HG02970 (cell line): ENCODE measurements around the gene CPA4.

Source experiments
- ATAC-seq: cut with Tn5 transposase; IDR thresholded peaks from one replicate; pipeline ENCODE4 v1.9.1; 2021; ENCODE audit warnings: mild to moderate bottlenecking, moderate library complexity, moderate number of reproducible peaks; ENCODE audit not compliant: unreplicated experiment, low FRiP score

Gene CPA4

GRCh38 chr7:130342701-130343380 is 49.9 kb downstream of the CPA4 start:
- no peak for ATAC-seq

GRCh38 chr7:130344271-130344866 is 51.4 kb downstream of the CPA4 start, which contains the start of gene CPA5:
Gene CPA5 (plus strand): TSS chr7:130344816. CDS start chr7:130346486, 1,670 bp downstream.
- ATAC-seq: no peak

GRCh38 chr7:130345136-130345535 is 52.2 kb downstream of the CPA4 start:
- ATAC-seq: no peak

- no peak for ATAC-seq
Measured at GRCh38 chr7:130345725-130346124, 52.8 kb downstream of the CPA4 start.

GRCh38 chr7:130346177-130346905 is 53.4 kb downstream of the CPA4 start:
- no peak for ATAC-seq

GRCh38 chr7:130346941-130347340 is 54.0 kb downstream of the CPA4 start:
- ATAC-seq: no peak

GRCh38 chr7:130349911-130350782 is 57.2 kb downstream of the CPA4 start:
- ATAC-seq: no peak

- no peak for ATAC-seq
Measured at GRCh38 chr7:130350945-130351790, 58.2 kb downstream of the CPA4 start.

- no peak for ATAC-seq
Measured at GRCh38 chr7:130351791-130352090, 58.8 kb downstream of the CPA4 start.

- no peak for ATAC-seq
Measured at GRCh38 chr7:130352194-130353074, 59.5 kb downstream of the CPA4 start.

- no peak for ATAC-seq
Measured at GRCh38 chr7:130353196-130353595, 60.2 kb downstream of the CPA4 start.

- ATAC-seq: no peak
Measured at GRCh38 chr7:130356121-130356875, 63.3 kb downstream of the CPA4 start.

- no peak for ATAC-seq
Measured at GRCh38 chr7:130356876-130357611, 64.1 kb downstream of the CPA4 start.

GRCh38 chr7:130358471-130358870 is 65.5 kb downstream of the CPA4 start:
- ATAC-seq: no peak

- ATAC-seq: no peak
Measured at GRCh38 chr7:130359276-130359857, 66.4 kb downstream of the CPA4 start.

GRCh38 chr7:130360518-130360917 is 67.6 kb downstream of the CPA4 start:
- ATAC-seq: no peak

GRCh38 chr7:130361681-130362080 is 68.7 kb downstream of the CPA4 start:
- no peak for ATAC-seq
